A549 (cell line): ENCODE results near the gene OTUB2. TPM values are rescaled to one million over a fixed set of nuclear protein-coding genes. Genes with fewer than 3 reads are reported as not detected.

Experiments
- ATAC-seq, 2 experiments: fragments of 200-7000 bp in 1 of 2; fragments of >200 bp in 1 of 2; cut with Nextera tagmentation in 1 of 2; cut with Tn5 transposase in 1 of 2; 3 replicates each; pipeline versions ENCODE4 v1.8.0 to v1.9.1; 2018 to 2020; ENCODE audit warnings: mild to moderate bottlenecking in 1 of 2, moderate library complexity in 1 of 2
- CTCF ChIA-PET: fragments of 300-600 bp; sonication (Branson Sonifier 250); formaldehyde crosslinking; extraction: SDS; loops from one replicate; lab custom pipeline; 2021; ENCODE audit warnings: antibody characterized with exemption, inconsistent platforms; lab: Yijun Ruan, JAX
- POLR2A ChIA-PET: fragments of 350-600 bp; formaldehyde crosslinking; extraction: SDS; loops from one replicate; lab custom pipeline; 2021; ENCODE audit warnings: antibody characterized with exemption, inconsistent platforms; lab: Yijun Ruan, JAX
- DNase-seq, 2 experiments: peaks; one replicate each; pipeline versions ENCODE4 v3.0.0 to v3.0.0-alpha.2; 2011 to 2016; ENCODE audit warnings: low read depth in 1 of 2, low spot score in 1 of 2
- FAIRE-seq: peaks from 2 replicates; lab custom pipeline; 2011; peaks lifted over from hg19 to GRCh38; lab: Jason Lieb, UNC
- H3K27ac ChIP-seq, 2 experiments: fragments of >200 bp; sonication (Bioruptor Twin); formaldehyde crosslinking; 3 replicates each; pipeline ENCODE4 v1.5.1; 2016 to 2017
- H3K4me1 ChIP-seq: fragments of >200 bp; sonication (Bioruptor Twin); formaldehyde crosslinking; 3 replicates; pipeline ENCODE4 v1.6.1; 2016
- H3K4me2 ChIP-seq: fragments of >200 bp; sonication (Bioruptor Twin); formaldehyde crosslinking; 3 replicates; pipeline ENCODE4 v1.6.1; 2016
- H3K4me3 ChIP-seq: fragments of >200 bp; sonication (Bioruptor Twin); formaldehyde crosslinking; 3 replicates; pipeline ENCODE4 v1.5.1; 2016
- H3K9me3 ChIP-seq: fragments of >200 bp; sonication (Bioruptor Twin); formaldehyde crosslinking; 3 replicates; pipeline ENCODE4 v1.6.1; 2016
- ATOH8 ChIP-seq: fragments of 250-450 bp; sonication (Bioruptor Pico); IDR thresholded peaks from 2 replicates; pipeline ENCODE4 v1.5.0; 2020; ENCODE audit warnings: low read depth, mild to moderate bottlenecking, moderate library complexity
- BCL3 ChIP-seq: fragments of >200 bp; sonication (Bioruptor Twin); formaldehyde crosslinking; IDR thresholded peaks from 3 replicates; pipeline ENCODE4 v1.6.1; 2016
- BHLHE40 ChIP-seq: IDR thresholded peaks from 2 replicates; pipeline ENCODE4 v1.6.1; 2012; ENCODE audit warnings: low read depth, low read length, inconsistent platforms
- CBX2 ChIP-seq: fragments of 200-600 bp; sonication (generic); IDR thresholded peaks from 2 replicates; pipeline ENCODE4 v1.6.1; 2016; ENCODE audit warnings: low read depth, mild to moderate bottlenecking, borderline replicate concordance
- CHD4 ChIP-seq: fragments of 200-600 bp; sonication (generic); IDR thresholded peaks from 2 replicates; pipeline ENCODE4 v1.6.1; 2016; ENCODE audit warnings: antibody characterized with exemption, mild to moderate bottlenecking, borderline replicate concordance
- EP300 ChIP-seq, 2 experiments: fragments of >200 bp; sonication (Bioruptor Twin); formaldehyde crosslinking; IDR thresholded peaks; 2 replicates in 1 of 2; 3 replicates in 1 of 2; pipeline ENCODE4 v1.6.1; 2016 to 2017
- FOXS1 ChIP-seq: fragments of 250-450 bp; sonication (Bioruptor Pico); IDR thresholded peaks from 2 replicates; pipeline ENCODE4 v1.5.0; 2020; ENCODE audit warnings: mild to moderate bottlenecking, moderate library complexity
- GATA3 ChIP-seq: IDR thresholded peaks from 2 replicates; pipeline ENCODE4 v1.6.1; 2012; ENCODE audit warnings: borderline replicate concordance
- HDAC2 ChIP-seq: fragments of 200-600 bp; sonication (generic); IDR thresholded peaks from 2 replicates; pipeline ENCODE4 v1.6.1; 2016
- HEYL ChIP-seq: fragments of 250-450 bp; sonication (Bioruptor Pico); IDR thresholded peaks from 2 replicates; pipeline ENCODE4 v1.8.0; 2021; ENCODE audit warnings: mild to moderate bottlenecking, moderate library complexity
- HOXA7 ChIP-seq: fragments of 250-450 bp; sonication (Bioruptor Pico); IDR thresholded peaks from 2 replicates; pipeline ENCODE4 v1.5.0; 2020; ENCODE audit warnings: mild to moderate bottlenecking, moderate library complexity
- JUN ChIP-seq, 2 experiments: fragments of >200 bp; sonication (Bioruptor Twin); formaldehyde crosslinking; IDR thresholded peaks; 2 replicates in 1 of 2; 3 replicates in 1 of 2; pipeline ENCODE4 v1.6.1; 2016 to 2017
- JUNB ChIP-seq: fragments of >200 bp; sonication (Bioruptor Twin); formaldehyde crosslinking; IDR thresholded peaks from 2 replicates; pipeline ENCODE4 v1.6.1; 2016
- KDM1A ChIP-seq: fragments of 200-600 bp; sonication (generic); IDR thresholded peaks from 2 replicates; pipeline ENCODE4 v1.6.1; 2016; ENCODE audit warnings: low read depth, mild to moderate bottlenecking
- MAX ChIP-seq: IDR thresholded peaks from 2 replicates; pipeline ENCODE4 v1.6.1; 2012
- MAZ ChIP-seq: fragments of 150-350 bp; IDR thresholded peaks from 2 replicates; pipeline ENCODE4 v1.6.1; 2014; ENCODE audit warnings: antibody characterized with exemption, low read depth, low read length, borderline replicate concordance
- MYC ChIP-seq: IDR thresholded peaks from 2 replicates; pipeline ENCODE4 v1.6.1; 2012; ENCODE audit warnings: mild to moderate bottlenecking, inconsistent platforms, low read length, improper control_type of control experiment, borderline replicate concordance
- POLR2A ChIP-seq: IDR thresholded peaks from 2 replicates; pipeline ENCODE4 v1.6.1; 2012; ENCODE audit warnings: mild to moderate bottlenecking, low read length
- POLR2AphosphoS2 ChIP-seq: conservative IDR thresholded peaks from 2 replicates; pipeline ENCODE4 v1.6.1; 2012; ENCODE audit warnings: low read length, improper control_type of control experiment, inconsistent platforms
- RARB ChIP-seq: fragments of 250-450 bp; sonication (Bioruptor Pico); IDR thresholded peaks from 2 replicates; pipeline ENCODE4 v1.8.0; 2021; ENCODE audit warnings: mild to moderate bottlenecking, moderate library complexity
- RCOR1 ChIP-seq: fragments of 150-350 bp; IDR thresholded peaks from 2 replicates; pipeline ENCODE4 v1.6.1; 2014; ENCODE audit warnings: antibody characterized with exemption, low read length, low read depth
- RFX5 ChIP-seq: fragments of 450-650 bp; IDR thresholded peaks from 2 replicates; pipeline ENCODE4 v1.7.1; 2014; ENCODE audit warnings: antibody characterized with exemption, mild to moderate bottlenecking, moderate library complexity
- SMC3 ChIP-seq: fragments of >200 bp; sonication (Bioruptor Twin); formaldehyde crosslinking; IDR thresholded peaks from 3 replicates; pipeline ENCODE4 v1.6.1; 2018; ENCODE audit warnings: inconsistent platforms
- SREBF2 ChIP-seq: fragments of 450-650 bp; IDR thresholded peaks from 2 replicates; pipeline ENCODE4 v1.6.1; 2014; ENCODE audit warnings: mild to moderate bottlenecking, moderate library complexity
- ZC3H11A ChIP-seq: fragments of 450-650 bp; IDR thresholded peaks from 2 replicates; pipeline ENCODE4 v1.6.1; 2014; ENCODE audit warnings: antibody characterized with exemption, mild to moderate bottlenecking
- ZFP36 ChIP-seq: fragments of 450-650 bp; IDR thresholded peaks from 2 replicates; pipeline ENCODE4 v1.6.1; 2014; ENCODE audit warnings: borderline replicate concordance; ENCODE audit not compliant: partially characterized antibody
- ZNF302 ChIP-seq: fragments of 250-450 bp; sonication (Bioruptor Pico); IDR thresholded peaks from 2 replicates; pipeline ENCODE4 v1.9.0; 2021; ENCODE audit warnings: inconsistent platforms, mild to moderate bottlenecking, moderate library complexity
- WGBS: methylation state at CpG from one replicate; pipeline ENCODE4 v1.1.6; 2017; ENCODE audit errors: missing lambda C conversion rate; 5-methylcytosine and 5-hydroxymethylcytosine counted together
- polyA plus RNA-seq, 4 experiments: library from polyadenylated mRNA; depleted of rRNA in 3 of 4; stranded (reverse); fragments of >200 nt; fragmentation: RNase III in 1 of 4; extraction: RNeasy Plus Mini Kit Qiagen cat#74134 plus additional on column Dnase treatment in 1 of 4; gene quantifications; 2 replicates in 3 of 4; 3 replicates in 1 of 4; pipeline ENCODE4 v1.2.3, GENCODE V29; 2011 to 2017

OTUB2 gene
- polyA plus RNA-seq, 2 of the 4 experiments (the other 2 are of a cell fraction), result 1.2 to 2.5 TPM

GRCh38 chr14:94052662-94053061, 26.5 kb downstream of the OTUB2 start:
- DNase-seq (no peak), ATAC-seq (no peak), FAIRE-seq (no peak)
- WGBS, result 94% methylated on average over 4 of the region's 4 CpGs
- Histone ChIP-seq H3K27ac (no peak overlapping the region), H3K4me3 (no peak overlapping the region), H3K4me2 (no peak overlapping the region), H3K9me3 (no peaks in the 10 kb centered on the region), H3K4me1 (no peaks in the 10 kb centered on the region)
- TF ChIP-seq CBX2 (no peak), FOXS1 (CRISPR knock-in tag) (no peak), RCOR1 (no peak), POLR2A (no peak), BCL3 (no peak), POLR2AphosphoS2 (no peak), HDAC2 (no peak), SREBF2 (no peak)
- POLR2A ChIA-PET, result no interaction called here
- CTCF ChIA-PET, result interaction anchor here (0.7 to 10.9 kb wide), 8 partner anchors 8 to 1460 kb away, joined by 3 to 82 read pairs (median 4); partner anchors contain the start of gene IFI27L2

GRCh38 chr14:94054401-94054800, 28.3 kb downstream of the OTUB2 start:
- ChIA-PET CTCF (interaction anchor here (1.2 to 10.9 kb wide), 3 partner anchors 12 to 83 kb away, joined by 3 to 82 read pairs (median 4); no protein-coding TSS in a partner anchor), POLR2A (no interaction called here)
- H3K27ac ChIP-seq, result no peak overlapping the region
- no peak overlapping the region for H3K4me2 ChIP-seq
- WGBS, result 100% methylated on average over 1 of the region's 1 CpG
- H3K4me3 ChIP-seq, result no peak overlapping the region
- no peaks in the 10 kb centered on the region for H3K9me3 ChIP-seq
- ATAC-seq (no peak), DNase-seq (no peak), FAIRE-seq (no peak)
- no peaks in the 10 kb centered on the region for H3K4me1 ChIP-seq
- TF ChIP-seq ZC3H11A (no peak), MAX (no peak), CHD4 (no peak), ZNF302 (no peak), ATOH8 (CRISPR knock-in tag) (no peak), ZFP36 (no peak), EP300 (IDR thresholded peaks at IDR 0.05) (no peak), MYC (no peak), HOXA7 (CRISPR knock-in tag) (no peak), GATA3 (no peak), JUNB (no peak), SREBF2 (no peak), RARB (CRISPR knock-in tag) (no peak), SMC3 (no peak), HEYL (no peak)

- CTCF ChIA-PET, result interaction anchor here (1.3 to 10.9 kb wide), 2 partner anchors 12 to 83 kb away, joined by 4 to 82 read pairs; no protein-coding TSS in a partner anchor
- POLR2A ChIA-PET, result no interaction called here
- WGBS, result 97% methylated on average over 7 of the region's 7 CpGs
Measured at GRCh38 chr14:94054936-94055335, 28.8 kb downstream of the OTUB2 start.

More at GRCh38 chr14:94054936-94055335, 28.8 kb downstream of the OTUB2 start:
- Histone ChIP-seq H3K4me1 (no peaks in the 10 kb centered on the region), H3K9me3 (no peaks in the 10 kb centered on the region), H3K4me2 (no peak overlapping the region), H3K4me3 (no peak overlapping the region), H3K27ac (no peak overlapping the region)
- FAIRE-seq, result no peak
- TF ChIP-seq HOXA7 (CRISPR knock-in tag), result no peak
- no peak for TF ChIP-seq SREBF2
- TF ChIP-seq KDM1A, result no peak
- TF ChIP-seq HEYL, result no peak
- TF ChIP-seq JUN (IDR thresholded peaks at IDR 0.05), result no peak
- TF ChIP-seq BHLHE40, result no peak
- TF ChIP-seq RFX5, result no peak
- no peak for TF ChIP-seq CHD4
- TF ChIP-seq MAZ, result no peak
- no peak for DNase-seq
- ATAC-seq, result no peak
